Brain microvascular endothelial cell (primary cell): ENCODE measurements around the gene IFT74.

Source experiments
- DNase-seq: peaks from one replicate; pipeline ENCODE4 v3.0.0-alpha.2; 2020
- H3K27ac ChIP-seq: fragments of 250-450 bp; sonication (Bioruptor Pico); 2 replicates; pipeline ENCODE4 v1.5.1; 2020; ENCODE audit warnings: mild to moderate bottlenecking, moderate library complexity
- H3K27me3 ChIP-seq: fragments of 250-450 bp; sonication (Bioruptor Pico); replicated peaks from 2 replicates; pipeline ENCODE4 v1.5.1; 2020; ENCODE audit warnings: mild to moderate bottlenecking
- H3K36me3 ChIP-seq: fragments of 250-450 bp; sonication (Bioruptor Pico); replicated peaks from 2 replicates; pipeline ENCODE4 v1.5.1; 2020; ENCODE audit warnings: mild to moderate bottlenecking
- H3K4me3 ChIP-seq: 2 replicates; pipeline ENCODE4 v1.5.1; 2011; ENCODE audit warnings: low read depth, mild to moderate bottlenecking, control low read depth, low read length, moderate library complexity
- in situ Hi-C: cut with HindIII; loops from 2 replicates; pipeline ENCODE4 v1.10.0; 2017; ENCODE audit warnings: low sequenced_read_pairs, low pct_ligation_motif_present
- TF ChIP-seq, protein P1 (sequence below): IDR thresholded peaks from 2 replicates; pipeline ENCODE4 v1.5.1; 2011; ENCODE audit warnings: low read depth, mild to moderate bottlenecking, moderate library complexity, low read length, control low read depth, inconsistent platforms; ENCODE audit errors: missing control alignments

The IFT74 gene

DNA sequence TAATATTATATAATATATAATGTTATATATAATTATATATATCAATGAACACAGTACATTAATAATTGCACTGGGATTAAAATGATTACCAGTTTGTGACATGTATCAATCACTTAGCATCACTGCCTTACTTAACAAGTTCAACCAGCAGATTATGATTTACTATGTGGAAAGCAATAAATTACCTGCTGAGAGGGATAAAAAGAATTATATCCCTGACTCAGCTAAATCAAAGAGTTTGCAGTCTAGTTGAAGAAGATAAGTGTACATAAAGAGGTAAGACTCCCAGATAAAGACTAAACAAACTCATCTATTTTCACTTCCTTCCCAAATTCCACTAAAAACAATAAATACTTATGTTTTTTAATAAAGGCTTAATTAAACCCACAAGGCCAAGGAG is 20.4 kb upstream of the IFT74 start:
- no peak overlapping the region for H3K4me3 ChIP-seq
- H3K36me3 ChIP-seq = no peaks in the 10 kb centered on the region
- TF ChIP-seq, protein P1, sequence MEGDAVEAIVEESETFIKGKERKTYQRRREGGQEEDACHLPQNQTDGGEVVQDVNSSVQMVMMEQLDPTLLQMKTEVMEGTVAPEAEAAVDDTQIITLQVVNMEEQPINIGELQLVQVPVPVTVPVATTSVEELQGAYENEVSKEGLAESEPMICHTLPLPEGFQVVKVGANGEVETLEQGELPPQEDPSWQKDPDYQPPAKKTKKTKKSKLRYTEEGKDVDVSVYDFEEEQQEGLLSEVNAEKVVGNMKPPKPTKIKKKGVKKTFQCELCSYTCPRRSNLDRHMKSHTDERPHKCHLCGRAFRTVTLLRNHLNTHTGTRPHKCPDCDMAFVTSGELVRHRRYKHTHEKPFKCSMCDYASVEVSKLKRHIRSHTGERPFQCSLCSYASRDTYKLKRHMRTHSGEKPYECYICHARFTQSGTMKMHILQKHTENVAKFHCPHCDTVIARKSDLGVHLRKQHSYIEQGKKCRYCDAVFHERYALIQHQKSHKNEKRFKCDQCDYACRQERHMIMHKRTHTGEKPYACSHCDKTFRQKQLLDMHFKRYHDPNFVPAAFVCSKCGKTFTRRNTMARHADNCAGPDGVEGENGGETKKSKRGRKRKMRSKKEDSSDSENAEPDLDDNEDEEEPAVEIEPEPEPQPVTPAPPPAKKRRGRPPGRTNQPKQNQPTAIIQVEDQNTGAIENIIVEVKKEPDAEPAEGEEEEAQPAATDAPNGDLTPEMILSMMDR = no peak
- H3K27me3 ChIP-seq = no peaks in the 10 kb centered on the region
- no peak for DNase-seq
- no peak overlapping the region for H3K27ac ChIP-seq
- in situ Hi-C loops = no loop called here

DNA sequence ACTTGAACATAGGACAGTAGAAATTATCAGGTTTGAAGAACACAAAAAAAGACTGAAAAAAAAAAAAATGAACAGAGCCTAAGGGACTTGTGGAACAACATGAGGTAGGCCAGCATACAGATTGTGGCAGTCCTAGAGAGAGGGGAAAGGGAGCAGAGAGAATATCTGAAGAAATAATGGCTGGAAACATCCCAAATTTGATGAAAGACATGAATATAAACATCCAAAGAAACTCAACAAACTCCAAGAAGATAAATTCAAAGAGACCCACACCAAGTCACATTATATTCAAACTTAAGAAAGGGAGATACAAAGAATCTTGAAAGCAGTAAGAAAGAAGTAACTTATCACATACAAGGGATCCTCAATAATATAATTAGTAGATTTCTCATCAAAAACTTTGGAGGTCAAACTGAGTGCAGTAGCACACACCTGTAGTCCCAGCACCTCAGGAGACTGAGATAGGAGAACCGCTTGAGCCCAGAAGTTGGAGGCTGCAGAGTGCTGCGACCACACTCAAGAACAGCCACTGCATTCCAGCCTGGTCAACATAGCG is 18.3 kb upstream of the IFT74 start:
- no peak overlapping the region for H3K27ac ChIP-seq
- TF ChIP-seq, protein P1 = no peak
- in situ Hi-C loops = no loop called here
- no peak for DNase-seq
- H3K36me3 ChIP-seq = no peaks in the 10 kb centered on the region
- H3K4me3 ChIP-seq = no peak overlapping the region
- no peaks in the 10 kb centered on the region for H3K27me3 ChIP-seq

DNA sequence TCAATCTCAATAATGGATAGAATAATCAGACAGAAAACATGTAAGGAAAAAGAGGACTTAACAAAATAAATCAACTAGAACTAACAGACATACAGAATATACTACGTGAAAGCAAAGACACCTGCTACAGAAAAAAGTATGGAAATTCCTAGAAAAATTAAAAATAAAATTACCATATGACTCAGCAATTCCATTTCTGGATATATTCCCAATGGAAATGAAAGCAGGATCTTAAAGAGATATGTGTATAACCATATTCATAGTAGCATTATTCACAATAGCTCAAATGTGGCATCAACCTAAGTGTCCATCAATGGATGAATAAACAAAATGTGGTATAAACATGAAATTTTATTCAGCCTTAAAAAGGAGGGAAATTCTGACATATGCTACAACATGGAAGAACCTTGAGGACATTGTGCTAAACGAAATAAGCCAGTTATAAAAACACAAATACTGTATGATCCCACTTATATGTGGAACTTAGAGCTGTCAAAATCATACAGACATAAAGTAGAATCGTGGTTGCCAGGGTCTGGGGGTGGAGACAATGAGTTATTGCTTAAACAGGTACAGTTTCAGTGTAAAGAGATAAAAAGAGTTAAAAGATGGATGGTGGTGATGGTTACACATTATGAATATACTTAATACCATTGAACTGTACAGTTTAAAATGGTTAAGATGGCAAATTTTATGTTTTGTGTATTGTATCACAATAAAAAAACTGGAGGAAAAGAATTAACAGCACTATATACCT is 16.1 kb upstream of the IFT74 start:
- Histone ChIP-seq H3K27ac (no peak overlapping the region), H3K36me3 (no peaks in the 10 kb centered on the region), H3K27me3 (no peaks in the 10 kb centered on the region), H3K4me3 (no peak overlapping the region)
- in situ Hi-C loops = no loop called here
- TF ChIP-seq, protein P1 = no peak
- DNase-seq = no peak

DNA sequence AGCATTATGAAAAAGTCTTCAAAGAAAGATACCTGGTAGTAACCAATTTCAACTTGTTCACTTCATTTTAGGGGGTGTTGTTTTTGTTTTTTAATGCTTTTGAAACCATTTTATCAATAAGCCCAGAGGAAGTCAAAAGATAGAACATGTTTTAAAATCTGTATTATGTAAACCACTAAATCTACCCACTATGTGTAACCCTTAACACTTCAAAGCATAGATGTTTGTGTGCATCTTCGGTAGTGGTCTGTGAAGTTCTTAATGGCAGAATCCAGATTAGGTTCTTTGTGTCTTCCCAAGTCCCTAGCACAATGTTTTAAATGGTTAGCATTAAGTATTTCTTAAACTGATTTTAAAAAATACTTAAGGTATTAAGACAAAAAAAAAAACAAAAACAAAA is 15.4 kb upstream of the IFT74 start:
- in situ Hi-C loops = no loop called here
- Histone ChIP-seq H3K27ac (no peak overlapping the region), H3K36me3 (no peaks in the 10 kb centered on the region), H3K4me3 (no peak overlapping the region), H3K27me3 (no peaks in the 10 kb centered on the region)
- TF ChIP-seq, protein P1 = no peak
- no peak for DNase-seq

DNA sequence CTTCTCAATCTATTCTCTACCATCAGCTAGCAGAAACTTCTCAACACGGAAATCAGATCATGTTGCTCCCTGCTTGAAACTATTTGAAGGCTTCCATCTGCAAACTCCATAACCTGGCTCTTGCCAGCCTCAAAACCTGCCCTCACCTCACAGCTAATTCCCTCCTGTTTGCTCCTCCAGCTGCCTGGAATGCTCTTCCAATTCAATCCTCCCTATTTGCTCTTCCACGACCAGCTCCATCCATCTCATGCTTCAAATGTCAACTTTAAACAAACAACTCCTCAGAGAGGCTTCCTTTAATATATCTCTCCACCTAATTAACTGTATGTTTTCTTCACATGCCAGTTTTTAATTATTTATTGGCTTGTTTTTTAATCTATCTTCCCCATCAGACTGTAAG is 10.6 kb upstream of the IFT74 start:
- Histone ChIP-seq H3K4me3 (peak overlapping the region; percentile 79), H3K27ac (no peak overlapping the region), H3K36me3 (no peaks in the 10 kb centered on the region), H3K27me3 (no peaks in the 10 kb centered on the region)
- in situ Hi-C loops = no loop called here
- TF ChIP-seq, protein P1 = no peak
- no peak for DNase-seq
